CD4-positive, alpha-beta T cell treated with Interleukin-2 at 100 ng/mL for 4 hours (primary cell): ENCODE data around the gene STAM.
A peak's percentile ranks its signal among the peaks of the same experiment; 100 is the strongest.

Experiments
- DNase-seq: peaks from one replicate; pipeline ENCODE4 v3.0.0-alpha.2; 2020; ENCODE audit warnings: low spot score

The STAM gene

GRCh38 chr10:17730667-17731066 is 86.7 kb downstream of the STAM start:
- no peak for DNase-seq

GRCh38 chr10:17731331-17732020 is 87.5 kb downstream of the STAM start:
- DNase-seq, result no peak

GRCh38 chr10:17733620-17734019 is 89.7 kb downstream of the STAM start:
- no peak for DNase-seq

GRCh38 chr10:17734432-17735080 is 90.6 kb downstream of the STAM start:
- no peak for DNase-seq

GRCh38 chr10:17735166-17735941 is 91.4 kb downstream of the STAM start:
- no peak for DNase-seq

GRCh38 chr10:17736223-17736622 is 92.3 kb downstream of the STAM start:
- DNase-seq, result no peak

- DNase-seq, result peak; percentile 59
Observed at GRCh38 chr10:17737027-17737965, 93.3 kb downstream of the STAM start.

- DNase-seq, result no peak
Observed at GRCh38 chr10:17740668-17741067, 96.7 kb downstream of the STAM start.

- peak; percentile 75 for DNase-seq
Observed at GRCh38 chr10:17742918-17743317, 99.0 kb downstream of the STAM start.

- DNase-seq, result no peak
Observed at GRCh38 chr10:17743437-17743836, 99.5 kb downstream of the STAM start.

- no peak for DNase-seq
Observed at GRCh38 chr10:17744341-17744861, 100.5 kb downstream of the STAM start.

- no peak for DNase-seq
Observed at GRCh38 chr10:17747883-17748550, 104.1 kb downstream of the STAM start.

GRCh38 chr10:17749890-17750289 is 105.9 kb downstream of the STAM start:
- DNase-seq, result no peak

GRCh38 chr10:17751781-17752445 is 108.0 kb downstream of the STAM start, which contains the start of gene TMEM236:
TSS of gene TMEM236 (plus strand) at chr10:17752201. CDS start at chr10:17752296, 95 bp downstream.
- DNase-seq, result no peak

GRCh38 chr10:17756557-17757217 is 112.7 kb downstream of the STAM start:
- DNase-seq, result no peak

- DNase-seq, result no peak
Observed at GRCh38 chr10:17758200-17758599, 114.2 kb downstream of the STAM start.

- no peak for DNase-seq
Observed at GRCh38 chr10:17758896-17759295, 114.9 kb downstream of the STAM start.

- no peak for DNase-seq
Observed at GRCh38 chr10:17764142-17764541, 120.2 kb downstream of the STAM start.

GRCh38 chr10:17765602-17766001 is 121.7 kb downstream of the STAM start:
- no peak for DNase-seq
